H9 (cell line): ENCODE measurements around the gene LSG1. TPM values are rescaled to one million over a fixed set of nuclear protein-coding genes. Genes with fewer than 3 reads are reported as not detected.

Experiments used
- DNase-seq: peaks from one replicate; pipeline ENCODE4 v3.0.0-alpha.2; 2017
- H2AFZ ChIP-seq: one replicate; pipeline ENCODE4 v1.6.1; 2013; ENCODE audit warnings: mild to moderate bottlenecking, low read length, control low read depth, moderate library complexity
- H2AK5ac ChIP-seq: 2 replicates; pipeline ENCODE4 v1.6.1; 2013; ENCODE audit warnings: low read length, control low read depth, mixed read lengths; ENCODE audit not compliant: insufficient read length
- H2BK120ac ChIP-seq: one replicate; pipeline ENCODE4 v1.6.1; 2013; ENCODE audit warnings: low read depth, mild to moderate bottlenecking, low read length, control low read depth, inconsistent platforms; ENCODE audit not compliant: poor library complexity, severe bottlenecking
- H2BK12ac ChIP-seq: 2 replicates; pipeline ENCODE4 v1.6.1; 2013; ENCODE audit warnings: low read length, control low read depth, mixed read lengths, low read depth; ENCODE audit not compliant: insufficient read length
- H2BK15ac ChIP-seq: 2 replicates; pipeline ENCODE4 v1.6.1; 2013; ENCODE audit warnings: low read depth, low read length, control low read depth
- H2BK20ac ChIP-seq: one replicate; pipeline ENCODE4 v1.6.1; 2013; ENCODE audit warnings: low read depth, mild to moderate bottlenecking, low read length, control low read depth, inconsistent platforms; ENCODE audit not compliant: poor library complexity, severe bottlenecking
- H2BK5ac ChIP-seq: 2 replicates; pipeline ENCODE4 v1.6.1; 2013; ENCODE audit warnings: low read length, control low read depth, mixed read lengths; ENCODE audit not compliant: insufficient read length
- H3K14ac ChIP-seq: 2 replicates; pipeline ENCODE4 v1.6.1; 2013; ENCODE audit warnings: low read length, control low read depth; ENCODE audit not compliant: insufficient read depth
- H3K18ac ChIP-seq: 2 replicates; pipeline ENCODE4 v1.6.1; 2013; ENCODE audit warnings: low read depth, mild to moderate bottlenecking, mixed read lengths, low read length, control low read depth; ENCODE audit not compliant: insufficient read length
- H3K23ac ChIP-seq: 2 replicates; pipeline ENCODE4 v1.6.1; 2013; ENCODE audit warnings: low read length, control low read depth, mixed read lengths, low read depth; ENCODE audit not compliant: insufficient read length
- H3K23me2 ChIP-seq: 2 replicates; pipeline ENCODE4 v1.6.1; 2013; ENCODE audit warnings: low read depth, mild to moderate bottlenecking, mixed read lengths, low read length, control low read depth; ENCODE audit not compliant: insufficient read length, poor library complexity, severe bottlenecking
- H3K27ac ChIP-seq: 2 replicates; pipeline ENCODE4 v1.5.1; 2013; ENCODE audit warnings: low read length, control low read depth, mixed read lengths, low read depth; ENCODE audit not compliant: insufficient read length
- H3K27me3 ChIP-seq: 2 replicates; pipeline ENCODE4 v1.6.1; 2013; ENCODE audit warnings: low read length, control low read depth, inconsistent platforms; ENCODE audit not compliant: insufficient read depth
- H3K4ac ChIP-seq: 2 replicates; pipeline ENCODE4 v1.6.1; 2013; ENCODE audit warnings: low read depth, mild to moderate bottlenecking, control low read depth, inconsistent platforms, low read length, moderate library complexity
- H3K4me1 ChIP-seq: 2 replicates; pipeline ENCODE4 v1.6.1; 2013; ENCODE audit warnings: low read length, control low read depth, inconsistent platforms; ENCODE audit not compliant: insufficient read depth
- H3K4me2 ChIP-seq: 2 replicates; pipeline ENCODE4 v1.6.1; 2013; ENCODE audit warnings: low read length, control low read depth, mixed read lengths; ENCODE audit not compliant: insufficient read length, insufficient read depth
- H3K56ac ChIP-seq: 2 replicates; pipeline ENCODE4 v1.6.1; 2013; ENCODE audit warnings: low read depth, mild to moderate bottlenecking, mixed read lengths, low read length, control low read depth; ENCODE audit not compliant: insufficient read length
- H3K79me1 ChIP-seq: 2 replicates; pipeline ENCODE4 v1.6.1; 2013; ENCODE audit warnings: low read depth, mild to moderate bottlenecking, moderate library complexity, low read length, control low read depth, inconsistent platforms; ENCODE audit not compliant: insufficient read depth, poor library complexity, severe bottlenecking
- H3K79me2 ChIP-seq: 2 replicates; pipeline ENCODE4 v1.6.1; 2013; ENCODE audit warnings: low read length, control low read depth, inconsistent platforms; ENCODE audit not compliant: insufficient read depth
- H3K9ac ChIP-seq: 2 replicates; pipeline ENCODE4 v1.6.1; 2013; ENCODE audit warnings: low read length, control low read depth, mixed read lengths; ENCODE audit not compliant: insufficient read length; ENCODE audit errors: extremely low read depth
- H3K9me3 ChIP-seq: one replicate; pipeline ENCODE4 v1.6.1; 2013; ENCODE audit warnings: low read depth, low read length, inconsistent platforms; ENCODE audit not compliant: control insufficient read depth
- H3T11ph ChIP-seq: one replicate; pipeline ENCODE4 v1.6.1; 2013; ENCODE audit warnings: mild to moderate bottlenecking, low read length, control low read depth, inconsistent platforms
- H4K20me1 ChIP-seq: one replicate; pipeline ENCODE4 v1.6.1; 2013; ENCODE audit not compliant: control insufficient read depth, insufficient read length, insufficient read depth
- H4K5ac ChIP-seq: 2 replicates; pipeline ENCODE4 v1.6.1; 2013; ENCODE audit warnings: low read depth, mild to moderate bottlenecking, mixed read lengths, low read length, control low read depth; ENCODE audit not compliant: insufficient read length
- H4K8ac ChIP-seq: replicated peaks from 2 replicates; pipeline ENCODE4 v1.6.1; 2013; ENCODE audit warnings: low read length, control low read depth, mixed read lengths, low read depth; ENCODE audit not compliant: insufficient read length
- H4K91ac ChIP-seq: 2 replicates; pipeline ENCODE4 v1.6.1; 2013; ENCODE audit warnings: low read depth, mild to moderate bottlenecking, moderate library complexity, mixed read lengths, low read length, control low read depth; ENCODE audit not compliant: insufficient read length
- H3K27ac Mint-ChIP-seq, 3 experiments: 2 replicates in 2 of 3; 3 replicates in 1 of 3; pipeline ENCODE4 v1.8.0; 2020 to 2021; ENCODE audit warnings: mixed read lengths in 3 of 3, mild to moderate bottlenecking in 1 of 3, moderate library complexity in 1 of 3
- H3K27me3 Mint-ChIP-seq: 2 replicates; pipeline ENCODE4 v1.8.0; 2021; ENCODE audit warnings: low read depth, mild to moderate bottlenecking, moderate library complexity, mixed read lengths
- H3K36me3 Mint-ChIP-seq, 3 experiments: 2 replicates in 2 of 3; 3 replicates in 1 of 3; pipeline ENCODE4 v1.8.0; 2020 to 2021; ENCODE audit warnings: low read depth in 3 of 3, mixed read lengths in 3 of 3; ENCODE audit not compliant: insufficient read depth in 1 of 3
- H3K4me1 Mint-ChIP-seq, 2 experiments: 2 replicates each; pipeline ENCODE4 v1.8.0; 2020; ENCODE audit warnings: mixed read lengths in 2 of 2
- H3K4me3 Mint-ChIP-seq, 2 experiments: 2 replicates in 1 of 2; 3 replicates in 1 of 2; pipeline ENCODE4 v1.8.0; 2020 to 2021; ENCODE audit warnings: mild to moderate bottlenecking in 2 of 2, mixed read lengths in 2 of 2, moderate library complexity in 1 of 2
- H3K9me3 Mint-ChIP-seq, 2 experiments: 2 replicates in 1 of 2; 3 replicates in 1 of 2; pipeline ENCODE4 v1.8.0; 2020; ENCODE audit warnings: mild to moderate bottlenecking in 2 of 2, mixed read lengths in 2 of 2, moderate library complexity in 1 of 2
- CTCF ChIP-seq: fragments of 200-600 bp; sonication (generic); conservative IDR thresholded peaks from 3 replicates; pipeline ENCODE4 v1.8.0; 2021; ENCODE audit warnings: antibody characterized with exemption, mild to moderate bottlenecking
- WGBS: extraction: QIAGEN DNeasy Blood & Tissue Kit; methylation state at CpG from one replicate; pipeline ENCODE4 v1.1.7; 2013; ENCODE audit warnings: missing lambda C conversion rate, low lambda C conversion rate, mixed read lengths; ENCODE audit not compliant: insufficient read length; ENCODE audit errors: extremely low coverage; 5-methylcytosine and 5-hydroxymethylcytosine counted together
- total RNA-seq: library from RNA; stranded (reverse); gene quantifications from 2 replicates; pipeline ENCODE4 v1.2.1, GENCODE V29; 2021

Gene LSG1
- total RNA-seq, 1 experiment from 2014 or later: 63.3 TPM

- Histone ChIP-seq H2BK15ac (no peak overlapping the region), H4K91ac (no peak overlapping the region), H3K9me3 (no peaks in the 10 kb centered on the region), H2BK5ac (no peak overlapping the region), H4K20me1 (no peaks in the 10 kb centered on the region), H3K56ac (no peak overlapping the region), H3K23ac (no peak overlapping the region), H3K4me2 (no peak overlapping the region), H3K4me1 (peaks cover 6% of the 10 kb centered on the region), H3K14ac (no peak overlapping the region), H3T11ph (no peak overlapping the region), H4K8ac (no peak overlapping the region), H2AK5ac (no peak overlapping the region), H2BK20ac (no peak overlapping the region), H2BK120ac (no peak overlapping the region), H2BK12ac (no peak overlapping the region), H3K9ac (no peak overlapping the region), H3K18ac (no peak overlapping the region), H3K27me3 (no peaks in the 10 kb centered on the region), H4K5ac (no peak overlapping the region), H3K79me1 (no peaks in the 10 kb centered on the region), H3K79me2 (no peaks in the 10 kb centered on the region), H2AFZ (no peak overlapping the region), H3K4ac (no peak overlapping the region), H3K27ac (no peak overlapping the region), H3K23me2 (peaks cover 3% of the 10 kb centered on the region)
- H3K9me3 Mint-ChIP-seq: no peaks in the 10 kb centered on the region
- no peak for TF ChIP-seq CTCF
- peaks cover 9 to 10% of the 10 kb centered on the region in 2 experiments for H3K4me1 Mint-ChIP-seq
- H3K4me3 Mint-ChIP-seq: no peak overlapping the region
- H3K36me3 Mint-ChIP-seq: no peaks in the 10 kb centered on the region
- no peaks in the 10 kb centered on the region for H3K27me3 Mint-ChIP-seq
- WGBS: no CpG with 5 or more reads among the region's 3 CpGs
- no peak overlapping the region for H3K27ac Mint-ChIP-seq
- DNase-seq: no peak
These were observed 39.3 kb upstream of the LSG1 start for GRCh38 chr3:194711286-194711685.
